Activated CD8-positive, alpha-beta T cell treated with anti-CD3 and anti-CD28 coated beads for 36 hours (primary cell): ENCODE data around the gene PAPOLB. TPM values are rescaled to one million over a fixed set of nuclear protein-coding genes. Genes with fewer than 3 reads are reported as not detected.

Experiments used
- ATAC-seq: fragments of 200-7000 bp; cut with Tn5 transposase; one replicate; pipeline ENCODE4 v1.10.0; 2021; ENCODE audit warnings: mild to moderate bottlenecking, moderate library complexity
- CTCF ChIA-PET: fragments of 350-600 bp; sonication (Branson Sonifier 250); formaldehyde crosslinking; loops from one replicate; lab custom pipeline; 2021; ENCODE audit warnings: antibody characterized with exemption; lab: Charles Lee
- POLR2A ChIA-PET: fragments of 350-600 bp; sonication (Branson Sonifier 250); formaldehyde crosslinking; loops from one replicate; lab custom pipeline; 2021; ENCODE audit warnings: antibody characterized with exemption; lab: Charles Lee
- DNase-seq: peaks from one replicate; pipeline ENCODE4 v3.0.0-alpha.2; 2020
- H3K27ac Mint-ChIP-seq: one replicate; pipeline ENCODE4 v1.8.0; 2021; ENCODE audit warnings: mild to moderate bottlenecking, mixed read lengths
- H3K27me3 Mint-ChIP-seq: one replicate; pipeline ENCODE4 v1.8.0; 2021; ENCODE audit warnings: mixed read lengths
- H3K36me3 Mint-ChIP-seq: one replicate; pipeline ENCODE4 v1.8.0; 2021; ENCODE audit warnings: low read depth, mixed read lengths
- H3K4me1 Mint-ChIP-seq: one replicate; pipeline ENCODE4 v1.8.0; 2021; ENCODE audit warnings: low read depth, mixed read lengths
- H3K4me3 Mint-ChIP-seq: one replicate; pipeline ENCODE4 v1.8.0; 2021; ENCODE audit warnings: mild to moderate bottlenecking, moderate library complexity, mixed read lengths
- H3K9me3 Mint-ChIP-seq: one replicate; pipeline ENCODE4 v1.8.0; 2021; ENCODE audit warnings: mixed read lengths
- intact Hi-C: fragments of 100-400 bp; cut with micrococcal nuclease; formaldehyde crosslinking; loops from one replicate; pipeline ENCODE4 v1.10.0; 2022
- total RNA-seq, 2 experiments: library from RNA; stranded (reverse); gene quantifications; one replicate each; pipeline ENCODE4 v1.2.3, GENCODE V29; 2021
- TF ChIP-seq, protein P1 (sequence below): fragments of 200-600 bp; IDR thresholded peaks from one replicate; pipeline ENCODE4 v1.8.0; 2022; ENCODE audit warnings: antibody characterized with exemption, mild to moderate bottlenecking

Gene PAPOLB
- total RNA-seq, 2 experiments from 2014 or later = not detected

- CTCF ChIA-PET = interaction anchor here (1.0 to 2.7 kb wide), 3 partner anchors 39 to 258 kb away, joined by 3 to 18 read pairs (median 4); partner anchors contain the start of gene RADIL
- H3K36me3 Mint-ChIP-seq = no peaks in the 10 kb centered on the region
- intact Hi-C loops = no loop called here
- ATAC-seq = no peak
- TF ChIP-seq, protein P1, sequence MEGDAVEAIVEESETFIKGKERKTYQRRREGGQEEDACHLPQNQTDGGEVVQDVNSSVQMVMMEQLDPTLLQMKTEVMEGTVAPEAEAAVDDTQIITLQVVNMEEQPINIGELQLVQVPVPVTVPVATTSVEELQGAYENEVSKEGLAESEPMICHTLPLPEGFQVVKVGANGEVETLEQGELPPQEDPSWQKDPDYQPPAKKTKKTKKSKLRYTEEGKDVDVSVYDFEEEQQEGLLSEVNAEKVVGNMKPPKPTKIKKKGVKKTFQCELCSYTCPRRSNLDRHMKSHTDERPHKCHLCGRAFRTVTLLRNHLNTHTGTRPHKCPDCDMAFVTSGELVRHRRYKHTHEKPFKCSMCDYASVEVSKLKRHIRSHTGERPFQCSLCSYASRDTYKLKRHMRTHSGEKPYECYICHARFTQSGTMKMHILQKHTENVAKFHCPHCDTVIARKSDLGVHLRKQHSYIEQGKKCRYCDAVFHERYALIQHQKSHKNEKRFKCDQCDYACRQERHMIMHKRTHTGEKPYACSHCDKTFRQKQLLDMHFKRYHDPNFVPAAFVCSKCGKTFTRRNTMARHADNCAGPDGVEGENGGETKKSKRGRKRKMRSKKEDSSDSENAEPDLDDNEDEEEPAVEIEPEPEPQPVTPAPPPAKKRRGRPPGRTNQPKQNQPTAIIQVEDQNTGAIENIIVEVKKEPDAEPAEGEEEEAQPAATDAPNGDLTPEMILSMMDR = no peak
- no peak overlapping the region for H3K27ac Mint-ChIP-seq
- DNase-seq = no peak
- POLR2A ChIA-PET = no interaction called here
- H3K4me1 Mint-ChIP-seq = peaks cover 2% of the 10 kb centered on the region
- no peak overlapping the region for H3K4me3 Mint-ChIP-seq
- no peaks in the 10 kb centered on the region for H3K9me3 Mint-ChIP-seq
- no peaks in the 10 kb centered on the region for H3K27me3 Mint-ChIP-seq
Measured at GRCh38 chr7:4828720-4829383, 33.0 kb downstream of the PAPOLB start.

DNA sequence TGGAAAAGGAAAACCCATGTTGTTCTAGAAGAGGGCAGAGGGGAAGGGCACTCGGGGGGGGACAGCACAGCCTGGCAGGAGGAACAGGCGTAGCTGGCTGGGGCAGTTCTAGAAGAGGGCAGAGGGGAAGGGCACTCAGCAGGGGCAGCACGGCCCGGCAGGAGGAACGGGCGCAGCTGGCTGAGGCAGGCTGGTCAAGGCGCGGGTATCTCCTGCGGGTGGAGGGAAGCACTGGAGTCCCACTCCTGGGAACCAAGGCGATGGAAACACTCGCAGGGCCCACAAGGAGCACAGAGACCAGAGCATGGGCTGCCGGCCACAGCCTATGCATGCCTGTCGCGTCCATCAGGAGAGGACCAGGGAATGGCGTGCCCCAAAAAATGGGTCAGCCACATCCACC, 36.7 kb downstream of the PAPOLB start:
- intact Hi-C loops = no loop called here
- Mint-ChIP-seq H3K27ac (no peak overlapping the region), H3K36me3 (no peaks in the 10 kb centered on the region), H3K4me1 (no peaks in the 10 kb centered on the region), H3K27me3 (peaks cover 2% of the 10 kb centered on the region), H3K4me3 (no peak overlapping the region), H3K9me3 (no peaks in the 10 kb centered on the region)
- POLR2A ChIA-PET = no interaction called here
- ATAC-seq (no peak), DNase-seq (no peak)
- TF ChIP-seq, protein P1 = no peak
- CTCF ChIA-PET = interaction anchor here (1.7 kb wide), 1 partner anchor 59 kb away, joined by 5 read pairs; the partner anchor contains the start of gene RADIL

DNA sequence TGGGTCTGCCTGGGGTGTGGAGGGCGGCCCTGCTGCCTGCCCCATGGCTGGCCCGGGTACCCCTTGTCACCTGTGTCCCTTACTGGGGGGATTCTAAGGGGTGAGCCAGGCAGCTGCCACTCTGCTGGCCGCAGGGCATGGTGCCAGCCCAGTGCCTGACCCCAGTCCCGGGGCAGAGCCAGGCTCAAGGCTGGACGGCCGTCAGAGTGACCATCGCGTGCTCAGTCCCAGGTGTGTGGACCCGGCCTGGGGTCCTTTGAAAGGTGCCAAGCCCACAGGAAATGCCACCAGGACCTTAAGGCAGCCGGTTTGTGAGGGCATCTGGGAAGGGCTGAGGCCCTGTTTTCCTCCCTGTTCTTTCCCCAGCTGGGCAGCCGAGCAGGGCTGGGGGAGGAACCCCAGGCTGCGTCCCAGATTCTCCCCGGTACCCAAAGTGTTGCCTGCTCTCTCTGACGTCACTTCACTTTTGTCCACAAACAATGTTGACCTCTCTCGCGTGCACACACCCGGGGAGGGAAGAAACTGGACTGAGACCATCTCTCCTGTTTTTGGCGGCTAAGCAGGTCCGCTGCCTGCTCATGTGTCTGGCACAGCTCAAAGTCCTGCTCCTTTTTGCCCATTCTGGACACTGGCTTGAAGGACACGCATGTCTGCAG, 37.6 kb downstream of the PAPOLB start:
- H3K27me3 Mint-ChIP-seq = peaks cover 2% of the 10 kb centered on the region
- TF ChIP-seq, protein P1 = no peak
- no peak overlapping the region for H3K27ac Mint-ChIP-seq
- H3K4me1 Mint-ChIP-seq = no peaks in the 10 kb centered on the region
- no peak for DNase-seq
- CTCF ChIA-PET = interaction anchor here (1.7 kb wide), 1 partner anchor 59 kb away, joined by 5 read pairs; the partner anchor contains the start of gene RADIL
- H3K36me3 Mint-ChIP-seq = no peaks in the 10 kb centered on the region
- POLR2A ChIA-PET = no interaction called here
- intact Hi-C loops = no loop called here
- no peak for ATAC-seq
- H3K4me3 Mint-ChIP-seq = no peak overlapping the region
- no peaks in the 10 kb centered on the region for H3K9me3 Mint-ChIP-seq

- intact Hi-C loops = no loop called here
- Mint-ChIP-seq H3K27ac (no peak overlapping the region), H3K9me3 (no peaks in the 10 kb centered on the region), H3K27me3 (peaks cover 2% of the 10 kb centered on the region), H3K4me3 (no peak overlapping the region), H3K4me1 (no peaks in the 10 kb centered on the region), H3K36me3 (no peaks in the 10 kb centered on the region)
- ATAC-seq = no peak
- DNase-seq = no peak
- ChIA-PET CTCF (interaction anchor here (0.6 to 1.7 kb wide), 2 partner anchors 31 to 60 kb away, joined by 3 to 5 read pairs; partner anchors contain the start of gene RADIL), POLR2A (no interaction called here)
- TF ChIP-seq, protein P1 = no peak
Measured at GRCh38 chr7:4823441-4824119, 38.2 kb downstream of the PAPOLB start.

GRCh38 chr7:4822677-4823076, 39.2 kb downstream of the PAPOLB start:
- Mint-ChIP-seq H3K27ac (no peak overlapping the region), H3K4me3 (no peak overlapping the region), H3K27me3 (peaks cover 2% of the 10 kb centered on the region), H3K4me1 (no peaks in the 10 kb centered on the region), H3K36me3 (no peaks in the 10 kb centered on the region), H3K9me3 (no peaks in the 10 kb centered on the region)
- intact Hi-C loops = no loop called here
- POLR2A ChIA-PET = no interaction called here
- CTCF ChIA-PET = no interaction called here
- ATAC-seq (no peak), DNase-seq (no peak)
- TF ChIP-seq, protein P1 = no peak
